ENCODE measurements around the gene CUX1.

DNA sequence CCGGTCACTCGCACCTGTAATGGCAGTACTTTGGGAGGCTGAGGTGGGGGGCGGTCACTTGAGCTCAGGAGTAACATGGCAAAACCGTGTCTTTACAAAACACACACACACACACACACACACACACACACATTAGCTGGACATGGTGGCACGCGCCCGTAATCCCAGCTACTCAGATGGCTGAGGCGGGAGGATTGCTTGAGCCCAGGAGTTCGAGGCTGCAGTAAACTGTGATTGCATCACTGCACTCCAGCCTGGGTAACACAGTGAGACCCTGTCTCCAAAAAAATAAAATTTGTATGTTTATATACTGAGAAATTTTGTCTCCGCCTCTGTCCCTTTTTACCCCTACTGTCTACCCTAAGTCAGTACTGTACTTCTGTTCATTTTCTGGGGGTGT, 86.6 kb downstream of the CUX1 start:
- TF ChIP-seq POLR2A (IDR thresholded peaks at IDR 0.05; ENCODE audit: low read depth, low read length) (no peak), POLR2AphosphoS5 (IDR thresholded peaks at IDR 0.05; ENCODE audit: low read depth, low read length) (no peak)

All from GM12892 (cell line).